GM18520 (cell line): ENCODE measurements around the gene TRIM41.
"Not testable (repeated sequence)": the region's sequence is repeated elsewhere in the genome, so short reads cannot be mapped to it uniquely, and the experiment has no call there.

Experiments used
- ATAC-seq: cut with Tn5 transposase; IDR thresholded peaks from one replicate; pipeline ENCODE4 v1.9.1; 2021; ENCODE audit not compliant: unreplicated experiment

TRIM41 gene

DNA sequence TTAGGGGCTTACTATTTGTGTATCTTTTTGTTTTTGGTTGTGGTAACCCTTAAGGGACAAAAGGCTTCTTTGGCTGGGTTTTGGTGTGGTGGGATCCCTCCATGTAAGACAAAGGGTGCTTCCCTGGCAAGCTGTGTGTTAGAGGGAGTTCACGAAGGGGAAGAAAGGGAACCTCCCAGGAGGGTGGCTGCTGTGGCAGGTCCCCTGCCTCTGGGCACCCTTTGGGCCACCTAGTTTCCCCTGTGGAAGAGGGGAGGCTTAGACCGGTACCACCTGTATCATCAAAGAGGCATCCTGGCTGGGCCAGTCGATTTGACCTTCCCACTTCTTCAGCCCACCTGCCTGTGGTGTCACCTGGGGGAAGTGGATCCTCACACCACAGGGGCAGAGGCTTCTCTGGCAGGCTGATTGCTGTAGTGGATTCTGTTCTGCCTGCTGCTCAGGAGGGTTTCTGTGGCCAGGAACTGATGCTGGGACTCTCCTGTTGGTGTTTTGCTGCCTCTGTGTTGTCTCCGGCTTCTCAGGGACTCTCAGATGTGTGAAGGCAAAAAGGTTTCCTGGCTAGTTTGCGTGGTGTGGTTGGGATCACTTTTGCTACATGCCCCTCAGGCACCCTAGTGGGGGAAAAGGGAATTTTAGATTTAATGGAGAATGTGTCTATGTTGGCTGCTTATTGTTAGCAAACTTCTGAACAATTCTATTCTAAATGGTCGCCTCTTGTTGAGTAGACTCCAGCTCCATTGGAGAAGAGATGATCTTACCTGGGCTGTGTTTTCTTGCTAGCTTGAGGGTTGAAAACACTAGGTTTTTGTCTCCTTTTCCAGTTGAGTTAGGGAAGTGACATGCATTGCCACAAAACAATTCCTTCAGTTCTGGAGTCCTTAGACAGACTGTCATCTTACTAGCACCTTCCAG lies 61.0 kb downstream of the TRIM41 start:
- ATAC-seq: not testable (repeated sequence)
